Measurements from ENCODE around the gene TEX35. TPM values are rescaled to one million over a fixed set of nuclear protein-coding genes. Genes with fewer than 3 reads are reported as not detected.
"Not testable (repeated sequence)": the region's sequence is repeated elsewhere in the genome, so short reads cannot be mapped to it uniquely, and the experiment has no call there.

Gene TEX35
- total and polyA plus RNA-seq, 9 donors: not detected

DNA sequence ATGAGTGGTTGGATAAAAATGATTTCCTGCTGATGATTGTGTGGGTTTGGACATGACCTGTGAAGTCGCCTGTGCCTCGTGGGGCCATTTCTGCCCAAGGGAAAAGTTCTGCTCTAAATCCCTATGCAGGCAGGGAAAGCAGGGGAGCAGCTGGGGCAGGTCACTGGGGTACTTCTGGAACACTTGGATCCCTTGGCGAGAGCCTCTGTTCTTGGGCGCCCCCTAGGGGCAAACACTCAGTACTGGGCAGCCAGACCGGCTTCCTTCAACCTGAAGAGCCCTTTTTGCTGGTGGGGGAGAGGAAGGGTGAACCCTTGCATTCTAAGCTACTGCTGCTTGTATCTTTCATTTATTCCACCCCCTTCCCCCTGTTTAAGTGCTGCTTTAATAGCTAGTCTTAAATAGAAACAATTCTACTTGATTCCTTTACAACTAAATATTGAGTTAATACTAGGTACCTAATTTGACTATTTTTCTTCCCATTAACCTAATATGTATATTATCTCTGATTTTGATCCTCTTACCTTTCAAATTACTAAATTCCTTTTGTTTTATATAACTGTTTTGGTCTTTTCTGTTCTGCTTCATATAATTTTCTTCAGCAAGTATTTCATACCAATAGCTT is 11.1 kb upstream of the TEX35 start:
- no peaks in the 10 kb centered on the region for H3K27me3 ChIP-seq
- TF ChIP-seq POLR2A (IDR thresholded peaks at IDR 0.05) (no peak), CTCF (IDR thresholded peaks at IDR 0.05) (peak in 2 of 3 donors; percentile 44 to 50)
- DNase-seq: peak; percentile 31 to 79 (median 67)
- H3K4me3 ChIP-seq: no peak overlapping the region
- WGBS, 3 donors: 32 to 35% (median 34%) methylated on average over 5 of the region's 5 CpGs
- no peak overlapping the region for H3K27ac ChIP-seq
- H3K36me3 ChIP-seq: no peaks in the 10 kb centered on the region
- no peaks in the 10 kb centered on the region for H3K9me3 ChIP-seq
- no peaks in the 10 kb centered on the region for H3K4me1 ChIP-seq (ENCODE audit: insufficient read depth)
- intact Hi-C loops (cut with DNase I): loop anchor here in 1 of 4 donors (5.0 kb wide), 1 partner anchor 190 kb away; no protein-coding TSS in a partner anchor

GRCh38 chr1:178502330-178502714 is 10.6 kb upstream of the TEX35 start:
- H3K4me1 ChIP-seq (ENCODE audit: insufficient read depth): no peaks in the 10 kb centered on the region
- no peak overlapping the region for H3K27ac ChIP-seq
- no peaks in the 10 kb centered on the region for H3K27me3 ChIP-seq
- no peaks in the 10 kb centered on the region for H3K9me3 ChIP-seq
- no peak for DNase-seq
- no peak overlapping the region for H3K4me3 ChIP-seq
- no peaks in the 10 kb centered on the region for H3K36me3 ChIP-seq
- intact Hi-C loops (cut with DNase I): loop anchor here in 1 of 4 donors (5.0 kb wide), 1 partner anchor 190 kb away; no protein-coding TSS in a partner anchor
- WGBS, 3 donors: 90 to 98% (median 94%) methylated on average over 3 of the region's 3 CpGs
- TF ChIP-seq EP300 (IDR thresholded peaks at IDR 0.05) (no peak), CTCF (IDR thresholded peaks at IDR 0.05) (no peak), POLR2A (IDR thresholded peaks at IDR 0.05) (no peak)

DNA sequence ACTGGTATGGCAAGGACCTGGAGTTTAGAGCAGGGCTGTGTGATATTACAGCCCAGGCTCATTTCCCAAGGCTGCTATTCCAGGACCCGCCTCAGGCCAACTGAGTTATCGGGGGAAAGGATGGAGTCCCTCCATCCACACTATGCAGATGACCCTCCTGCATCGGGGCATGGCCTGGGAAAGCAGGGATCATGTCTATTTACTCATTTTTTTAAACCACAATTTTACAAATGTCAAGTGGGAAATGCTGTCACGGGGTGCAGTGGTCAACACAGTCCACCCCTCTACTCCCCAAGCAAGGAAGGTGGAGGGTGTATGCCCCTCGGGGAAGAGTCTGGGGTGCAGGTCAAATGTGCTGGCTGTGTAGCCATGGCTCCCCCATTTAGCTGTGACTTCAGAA is 10.1 kb upstream of the TEX35 start:
- WGBS, 3 donors: 92 to 96% (median 94%) methylated on average over 5 of the region's 5 CpGs
- Histone ChIP-seq H3K4me3 (no peak overlapping the region), H3K9me3 (no peaks in the 10 kb centered on the region), H3K27me3 (no peaks in the 10 kb centered on the region), H3K27ac (no peak overlapping the region), H3K4me1 (ENCODE audit: insufficient read depth) (no peaks in the 10 kb centered on the region), H3K36me3 (no peaks in the 10 kb centered on the region)
- TF ChIP-seq POLR2A (IDR thresholded peaks at IDR 0.05) (no peak), CTCF (IDR thresholded peaks at IDR 0.05) (no peak), EP300 (IDR thresholded peaks at IDR 0.05) (no peak)
- intact Hi-C loops (cut with DNase I): loop anchor here in 1 of 4 donors (5.0 kb wide), 1 partner anchor 191 kb away; no protein-coding TSS in a partner anchor
- DNase-seq: no peak

GRCh38 chr1:178503316-178503715 is 9.6 kb upstream of the TEX35 start:
- intact Hi-C loops (cut with DNase I): loop anchor here in 1 of 4 donors (5.0 kb wide), 1 partner anchor 191 kb away; no protein-coding TSS in a partner anchor
- DNase-seq; H3K36me3 ChIP-seq; H3K4me1 ChIP-seq (ENCODE audit: insufficient read depth); H3K27ac ChIP-seq; H3K27me3 ChIP-seq; H3K4me3 ChIP-seq; H3K9me3 ChIP-seq: not testable (repeated sequence)
- 94 to 98% (median 96%) methylated on average over 14 of the region's 14 CpGs for WGBS, 3 donors

DNA sequence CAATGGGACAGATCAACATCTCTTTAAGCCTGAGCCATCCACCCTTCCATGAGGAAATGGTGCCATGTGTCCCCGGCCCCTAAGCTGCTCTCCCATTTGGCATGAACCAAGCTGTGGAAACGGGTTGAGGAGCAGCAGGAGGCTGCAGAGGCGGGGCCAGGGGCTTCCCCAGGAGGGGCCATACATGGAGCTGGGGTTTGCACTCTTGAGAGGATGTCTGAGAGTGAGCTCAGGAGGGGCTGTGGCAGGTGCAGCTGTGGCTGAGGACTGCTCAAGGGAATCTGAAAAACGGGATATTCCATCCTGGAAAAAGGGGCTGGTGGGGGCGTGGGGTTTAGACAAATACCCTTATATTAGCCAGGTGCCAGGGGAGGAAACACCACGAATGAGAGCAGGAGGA is 9.1 kb upstream of the TEX35 start:
- Histone ChIP-seq H3K36me3 (no peaks in the 10 kb centered on the region), H3K27ac (no peak overlapping the region), H3K27me3 (no peaks in the 10 kb centered on the region), H3K4me3 (no peak overlapping the region), H3K9me3 (no peaks in the 10 kb centered on the region), H3K4me1 (ENCODE audit: insufficient read depth) (no peaks in the 10 kb centered on the region)
- DNase-seq: no peak
- WGBS, 3 donors: 77 to 86% (median 82%) methylated on average over 6 of the region's 6 CpGs
- intact Hi-C loops (cut with DNase I): loop anchor here in 1 of 4 donors (5.0 kb wide), 1 partner anchor 192 kb away; no protein-coding TSS in a partner anchor
- TF ChIP-seq CTCF (IDR thresholded peaks at IDR 0.05) (no peak), EP300 (IDR thresholded peaks at IDR 0.05) (no peak), POLR2A (IDR thresholded peaks at IDR 0.05) (no peak)

All from ovary (tissue), 9 donors.